Tibial nerve (tissue), 4 donors: ENCODE measurements around the gene ZBTB2.

Experiments used
- EP300 ChIP-seq, 2 donors: sonication (generic); formaldehyde crosslinking; IDR thresholded peaks; one replicate each; pipeline ENCODE4 v1.6.1; 2017; ENCODE audit warnings: antibody characterized with exemption in 2 of 2, mild to moderate bottlenecking in 1 of 2
- POLR2A ChIP-seq, 2 donors: fragments of 450-650 bp; IDR thresholded peaks; one replicate each; pipeline ENCODE4 v1.6.1; 2017; ENCODE audit warnings: antibody characterized with exemption in 2 of 2, mild to moderate bottlenecking in 2 of 2, moderate library complexity in 2 of 2
- TF ChIP-seq, protein P1 (sequence below), 5 experiments: fragments of 200-600 bp in 3 of 5; fragments of 450-650 bp in 2 of 5; sonication (generic) in 3 of 5; IDR thresholded peaks; one replicate each; pipeline ENCODE4 v1.5.1; 2016 to 2019; ENCODE audit warnings: antibody characterized with exemption in 5 of 5, mild to moderate bottlenecking in 3 of 5, moderate library complexity in 2 of 5

DNA sequence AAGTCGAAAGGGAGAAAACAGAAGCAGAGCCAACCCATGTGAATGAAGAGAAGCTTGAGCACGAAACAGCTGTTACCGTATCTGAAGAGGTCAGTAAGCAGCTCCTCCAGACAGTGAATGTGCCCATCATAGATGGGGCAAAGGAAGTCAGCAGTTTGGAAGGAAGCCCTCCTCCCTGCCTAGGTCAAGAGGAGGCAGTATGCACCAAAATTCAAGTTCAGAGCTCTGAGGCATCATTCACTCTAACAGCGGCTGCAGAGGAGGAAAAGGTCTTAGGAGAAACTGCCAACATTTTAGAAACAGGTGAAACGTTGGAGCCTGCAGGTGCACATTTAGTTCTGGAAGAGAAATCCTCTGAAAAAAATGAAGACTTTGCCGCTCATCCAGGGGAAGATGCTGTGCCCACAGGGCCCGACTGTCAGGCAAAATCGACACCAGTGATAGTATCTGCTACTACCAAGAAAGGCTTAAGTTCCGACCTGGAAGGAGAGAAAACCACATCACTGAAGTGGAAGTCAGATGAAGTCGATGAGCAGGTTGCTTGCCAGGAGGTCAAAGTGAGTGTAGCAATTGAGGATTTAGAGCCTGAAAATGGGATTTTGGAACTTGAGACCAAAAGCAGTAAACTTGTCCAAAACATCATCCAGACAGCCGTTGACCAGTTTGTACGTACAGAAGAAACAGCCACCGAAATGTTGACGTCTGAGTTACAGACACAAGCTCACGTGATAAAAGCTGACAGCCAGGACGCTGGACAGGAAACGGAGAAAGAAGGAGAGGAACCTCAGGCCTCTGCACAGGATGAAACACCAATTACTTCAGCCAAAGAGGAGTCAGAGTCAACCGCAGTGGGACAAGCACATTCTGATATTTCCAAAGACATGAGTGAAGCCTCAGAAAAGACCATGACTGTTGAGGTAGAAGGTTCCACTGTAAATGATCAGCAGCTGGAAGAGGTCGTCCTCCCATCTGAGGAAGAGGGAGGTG lies 38.7 kb downstream of the ZBTB2 start:
- TF ChIP-seq, protein P1, sequence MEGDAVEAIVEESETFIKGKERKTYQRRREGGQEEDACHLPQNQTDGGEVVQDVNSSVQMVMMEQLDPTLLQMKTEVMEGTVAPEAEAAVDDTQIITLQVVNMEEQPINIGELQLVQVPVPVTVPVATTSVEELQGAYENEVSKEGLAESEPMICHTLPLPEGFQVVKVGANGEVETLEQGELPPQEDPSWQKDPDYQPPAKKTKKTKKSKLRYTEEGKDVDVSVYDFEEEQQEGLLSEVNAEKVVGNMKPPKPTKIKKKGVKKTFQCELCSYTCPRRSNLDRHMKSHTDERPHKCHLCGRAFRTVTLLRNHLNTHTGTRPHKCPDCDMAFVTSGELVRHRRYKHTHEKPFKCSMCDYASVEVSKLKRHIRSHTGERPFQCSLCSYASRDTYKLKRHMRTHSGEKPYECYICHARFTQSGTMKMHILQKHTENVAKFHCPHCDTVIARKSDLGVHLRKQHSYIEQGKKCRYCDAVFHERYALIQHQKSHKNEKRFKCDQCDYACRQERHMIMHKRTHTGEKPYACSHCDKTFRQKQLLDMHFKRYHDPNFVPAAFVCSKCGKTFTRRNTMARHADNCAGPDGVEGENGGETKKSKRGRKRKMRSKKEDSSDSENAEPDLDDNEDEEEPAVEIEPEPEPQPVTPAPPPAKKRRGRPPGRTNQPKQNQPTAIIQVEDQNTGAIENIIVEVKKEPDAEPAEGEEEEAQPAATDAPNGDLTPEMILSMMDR (IDR thresholded peaks at IDR 0.05), result no peak
- TF ChIP-seq POLR2A (IDR thresholded peaks at IDR 0.05), result no peak
- no peak for TF ChIP-seq EP300 (IDR thresholded peaks at IDR 0.05)
